Measurements from ENCODE around the gene C16orf74.

The C16orf74 gene

GRCh38 chr16:85752511-85753420 lies 1.9 kb upstream of the C16orf74 start:
- Histone ChIP-seq H3K9me3 (ENCODE audit: control insufficient read depth in 1 of 2, low read length in 2 of 2) (no peaks in the 10 kb centered on the region), H3K4me3 (ENCODE audit: low read depth in 1 of 2, low read length in 2 of 2) (no peak overlapping the region), H3K27me3 (ENCODE audit: control insufficient read depth in 1 of 2, insufficient read depth in 2 of 2, low read length in 2 of 2) (peaks cover 26 to 34% of the 10 kb centered on the region in 2 donors), H3K4me1 (ENCODE audit: control insufficient read depth in 1 of 2, insufficient read depth in 2 of 2, low read length in 2 of 2) (peaks cover 27 to 42% of the 10 kb centered on the region in 2 donors), H3K36me3 (ENCODE audit: control insufficient read depth in 1 of 2, insufficient read depth in 2 of 2, low read length in 2 of 2) (no peaks in the 10 kb centered on the region), H3K9ac (ENCODE audit: low read depth in 1 of 2, low read length in 2 of 2) (no peak overlapping the region), H3K27ac (ENCODE audit: low read depth, low read length) (no peak overlapping the region)

GRCh38 chr16:85751698-85752501 lies 1.0 kb upstream of the C16orf74 start:
- Histone ChIP-seq H3K27me3 (ENCODE audit: control insufficient read depth in 1 of 2, insufficient read depth in 2 of 2, low read length in 2 of 2) (peaks cover 26 to 34% of the 10 kb centered on the region in 2 donors), H3K4me1 (ENCODE audit: control insufficient read depth in 1 of 2, insufficient read depth in 2 of 2, low read length in 2 of 2) (peaks cover 27 to 42% of the 10 kb centered on the region in 2 donors), H3K4me3 (ENCODE audit: low read depth in 1 of 2, low read length in 2 of 2) (no peak overlapping the region), H3K27ac (ENCODE audit: low read depth, low read length) (no peak overlapping the region), H3K9me3 (ENCODE audit: control insufficient read depth in 1 of 2, low read length in 2 of 2) (no peaks in the 10 kb centered on the region), H3K9ac (ENCODE audit: low read depth in 1 of 2, low read length in 2 of 2) (no peak overlapping the region), H3K36me3 (ENCODE audit: control insufficient read depth in 1 of 2, insufficient read depth in 2 of 2, low read length in 2 of 2) (no peaks in the 10 kb centered on the region)

- Histone ChIP-seq H3K27ac (ENCODE audit: low read depth, low read length) (no peak overlapping the region), H3K4me3 (ENCODE audit: low read depth in 1 of 2, low read length in 2 of 2) (peak overlapping the region; percentile 50 to 55), H3K36me3 (ENCODE audit: control insufficient read depth in 1 of 2, insufficient read depth in 2 of 2, low read length in 2 of 2) (no peaks in the 10 kb centered on the region), H3K27me3 (ENCODE audit: control insufficient read depth in 1 of 2, insufficient read depth in 2 of 2, low read length in 2 of 2) (peaks cover 26 to 34% of the 10 kb centered on the region in 2 donors), H3K9me3 (ENCODE audit: control insufficient read depth in 1 of 2, low read length in 2 of 2) (no peaks in the 10 kb centered on the region), H3K9ac (ENCODE audit: low read depth in 1 of 2, low read length in 2 of 2) (peak overlapping the region in 1 of 2 donors; percentile 18), H3K4me1 (ENCODE audit: control insufficient read depth in 1 of 2, insufficient read depth in 2 of 2, low read length in 2 of 2) (peaks cover 27 to 45% of the 10 kb centered on the region in 2 donors)
Observed at GRCh38 chr16:85750146-85750826, 610 bp downstream of the C16orf74 start.

GRCh38 chr16:85749771-85750145 lies 1.1 kb downstream of the C16orf74 start:
- H3K27me3 ChIP-seq (ENCODE audit: control insufficient read depth in 1 of 2, insufficient read depth in 2 of 2, low read length in 2 of 2): peaks cover 26 to 34% of the 10 kb centered on the region in 2 donors
- peaks cover 26 to 43% of the 10 kb centered on the region in 2 donors for H3K4me1 ChIP-seq (ENCODE audit: control insufficient read depth in 1 of 2, insufficient read depth in 2 of 2, low read length in 2 of 2)
- H3K4me3 ChIP-seq (ENCODE audit: low read depth in 1 of 2, low read length in 2 of 2): peak overlapping the region; percentile 50 to 55
- no peaks in the 10 kb centered on the region for H3K36me3 ChIP-seq (ENCODE audit: control insufficient read depth in 1 of 2, insufficient read depth in 2 of 2, low read length in 2 of 2)
- no peak overlapping the region for H3K9ac ChIP-seq (ENCODE audit: low read depth in 1 of 2, low read length in 2 of 2)
- no peaks in the 10 kb centered on the region for H3K9me3 ChIP-seq (ENCODE audit: control insufficient read depth in 1 of 2, low read length in 2 of 2)
- H3K27ac ChIP-seq (ENCODE audit: low read depth, low read length): no peak overlapping the region

- Histone ChIP-seq H3K4me3 (ENCODE audit: low read depth in 1 of 2, low read length in 2 of 2) (no peak overlapping the region), H3K9me3 (ENCODE audit: control insufficient read depth in 1 of 2, low read length in 2 of 2) (no peaks in the 10 kb centered on the region), H3K9ac (ENCODE audit: low read depth in 1 of 2, low read length in 2 of 2) (no peak overlapping the region), H3K27ac (ENCODE audit: low read depth, low read length) (no peak overlapping the region), H3K36me3 (ENCODE audit: control insufficient read depth in 1 of 2, insufficient read depth in 2 of 2, low read length in 2 of 2) (no peaks in the 10 kb centered on the region), H3K27me3 (ENCODE audit: control insufficient read depth in 1 of 2, insufficient read depth in 2 of 2, low read length in 2 of 2) (peaks cover 14 to 15% of the 10 kb centered on the region in 2 donors), H3K4me1 (ENCODE audit: control insufficient read depth in 1 of 2, insufficient read depth in 2 of 2, low read length in 2 of 2) (peaks cover under 1 to 16% of the 10 kb centered on the region in 2 donors)
Observed at GRCh38 chr16:85746460-85747215, 4.3 kb downstream of the C16orf74 start.

- Histone ChIP-seq H3K9me3 (ENCODE audit: control insufficient read depth in 1 of 2, low read length in 2 of 2) (no peaks in the 10 kb centered on the region), H3K4me1 (ENCODE audit: control insufficient read depth in 1 of 2, insufficient read depth in 2 of 2, low read length in 2 of 2) (peaks cover 3 to 14% of the 10 kb centered on the region in 2 donors), H3K27ac (ENCODE audit: low read depth, low read length) (no peak overlapping the region), H3K27me3 (ENCODE audit: control insufficient read depth in 1 of 2, insufficient read depth in 2 of 2, low read length in 2 of 2) (no peaks in the 10 kb centered on the region), H3K9ac (ENCODE audit: low read depth in 1 of 2, low read length in 2 of 2) (no peak overlapping the region), H3K4me3 (ENCODE audit: low read depth in 1 of 2, low read length in 2 of 2) (no peak overlapping the region), H3K36me3 (ENCODE audit: control insufficient read depth in 1 of 2, insufficient read depth in 2 of 2, low read length in 2 of 2) (no peaks in the 10 kb centered on the region)
Observed at GRCh38 chr16:85738923-85739715, 11.8 kb downstream of the C16orf74 start.

DNA sequence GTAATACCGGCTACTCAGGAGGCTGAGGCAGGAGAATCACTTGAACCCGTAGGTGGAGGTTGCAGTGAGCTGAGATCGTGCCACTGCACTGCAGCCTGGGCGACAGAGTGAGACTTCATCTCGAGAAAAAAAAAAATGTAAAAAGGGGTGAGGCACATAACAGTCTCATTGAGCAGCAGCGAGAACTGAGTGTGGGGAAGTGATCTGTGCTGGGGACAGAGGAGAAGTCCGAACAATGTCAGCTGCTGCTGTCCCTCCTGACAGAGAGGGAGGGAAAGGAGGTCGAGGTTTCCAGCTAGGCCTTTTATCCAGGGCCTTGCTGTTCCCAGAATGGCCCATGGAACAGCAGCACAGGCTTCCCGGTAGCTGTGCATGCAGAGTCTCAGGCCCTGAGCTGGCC lies 14.0 kb downstream of the C16orf74 start:
- Histone ChIP-seq H3K36me3 (ENCODE audit: control insufficient read depth in 1 of 2, insufficient read depth in 2 of 2, low read length in 2 of 2) (no peaks in the 10 kb centered on the region), H3K9ac (ENCODE audit: low read depth in 1 of 2, low read length in 2 of 2) (no peak overlapping the region), H3K4me3 (ENCODE audit: low read depth in 1 of 2, low read length in 2 of 2) (no peak overlapping the region), H3K9me3 (ENCODE audit: control insufficient read depth in 1 of 2, low read length in 2 of 2) (no peaks in the 10 kb centered on the region), H3K4me1 (ENCODE audit: control insufficient read depth in 1 of 2, insufficient read depth in 2 of 2, low read length in 2 of 2) (peaks cover 3 to 14% of the 10 kb centered on the region in 2 donors), H3K27ac (ENCODE audit: low read depth, low read length) (no peak overlapping the region), H3K27me3 (ENCODE audit: control insufficient read depth in 1 of 2, insufficient read depth in 2 of 2, low read length in 2 of 2) (no peaks in the 10 kb centered on the region)

DNA sequence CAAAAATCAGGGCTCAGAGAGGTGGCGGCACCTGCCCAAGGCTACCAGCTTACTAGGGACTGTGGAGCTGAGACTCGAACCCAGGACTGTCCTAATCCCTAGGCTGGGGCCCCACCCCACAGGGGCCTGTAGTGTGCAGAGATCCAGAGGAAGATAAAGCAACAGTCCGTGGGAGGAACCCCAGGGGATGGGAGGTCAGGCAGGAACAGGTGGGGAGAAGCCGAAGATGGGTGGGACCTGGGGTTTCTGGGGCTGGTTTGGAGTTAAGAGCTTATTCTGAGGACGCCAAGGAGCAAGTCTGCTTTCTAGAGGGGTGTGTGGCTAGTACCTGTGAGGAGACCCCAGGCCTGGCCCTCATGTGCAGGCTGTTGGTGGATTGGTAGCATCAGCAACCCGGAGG lies 14.9 kb downstream of the C16orf74 start:
- no peak overlapping the region for H3K27ac ChIP-seq (ENCODE audit: low read depth, low read length)
- no peaks in the 10 kb centered on the region for H3K36me3 ChIP-seq (ENCODE audit: control insufficient read depth in 1 of 2, insufficient read depth in 2 of 2, low read length in 2 of 2)
- H3K27me3 ChIP-seq (ENCODE audit: control insufficient read depth in 1 of 2, insufficient read depth in 2 of 2, low read length in 2 of 2): no peaks in the 10 kb centered on the region
- H3K9me3 ChIP-seq (ENCODE audit: control insufficient read depth in 1 of 2, low read length in 2 of 2): no peaks in the 10 kb centered on the region
- no peak overlapping the region for H3K9ac ChIP-seq (ENCODE audit: low read depth in 1 of 2, low read length in 2 of 2)
- peaks cover 3 to 14% of the 10 kb centered on the region in 2 donors for H3K4me1 ChIP-seq (ENCODE audit: control insufficient read depth in 1 of 2, insufficient read depth in 2 of 2, low read length in 2 of 2)
- no peak overlapping the region for H3K4me3 ChIP-seq (ENCODE audit: low read depth in 1 of 2, low read length in 2 of 2)

- Histone ChIP-seq H3K27me3 (ENCODE audit: control insufficient read depth in 1 of 2, insufficient read depth in 2 of 2, low read length in 2 of 2) (no peaks in the 10 kb centered on the region), H3K4me3 (ENCODE audit: low read depth in 1 of 2, low read length in 2 of 2) (no peak overlapping the region), H3K4me1 (ENCODE audit: control insufficient read depth in 1 of 2, insufficient read depth in 2 of 2, low read length in 2 of 2) (peaks cover 3 to 14% of the 10 kb centered on the region in 2 donors), H3K27ac (ENCODE audit: low read depth, low read length) (no peak overlapping the region), H3K36me3 (ENCODE audit: control insufficient read depth in 1 of 2, insufficient read depth in 2 of 2, low read length in 2 of 2) (no peaks in the 10 kb centered on the region), H3K9me3 (ENCODE audit: control insufficient read depth in 1 of 2, low read length in 2 of 2) (no peaks in the 10 kb centered on the region), H3K9ac (ENCODE audit: low read depth in 1 of 2, low read length in 2 of 2) (no peak overlapping the region)
Observed at GRCh38 chr16:85735225-85735635, 15.7 kb downstream of the C16orf74 start.
